MM.1S (cell line): ENCODE results near the gene TMCC1.

Experiments used
- DNase-seq: peaks from one replicate; pipeline ENCODE4 v3.0.0-alpha.2; 2015
- H2AFZ ChIP-seq: fragments of 300-600 bp; sonication (generic); 2 replicates; pipeline ENCODE4 v1.6.0; 2016; ENCODE audit warnings: antibody characterized with exemption, low read length
- H3F3A ChIP-seq: fragments of 300-600 bp; sonication (generic); 2 replicates; pipeline ENCODE4 v1.6.1; 2016; ENCODE audit warnings: mild to moderate bottlenecking, antibody characterized with exemption, low read length, moderate library complexity, mixed read lengths; ENCODE audit not compliant: insufficient read depth
- H3K27ac ChIP-seq: fragments of 300-600 bp; sonication (generic); 2 replicates; pipeline ENCODE4 v1.5.1; 2016; ENCODE audit warnings: mild to moderate bottlenecking, low read length
- H3K27me3 ChIP-seq: fragments of 300-600 bp; sonication (generic); replicated peaks from 2 replicates; pipeline ENCODE4 v1.6.0; 2016; ENCODE audit warnings: low read length; ENCODE audit not compliant: insufficient read depth
- H3K36me3 ChIP-seq: fragments of 300-600 bp; sonication (generic); replicated peaks from 2 replicates; pipeline ENCODE4 v1.6.1; 2016; ENCODE audit warnings: mild to moderate bottlenecking, low read length, mixed read lengths; ENCODE audit not compliant: insufficient read depth
- H3K4me1 ChIP-seq: fragments of 300-600 bp; sonication (generic); 2 replicates; pipeline ENCODE4 v1.6.1; 2016; ENCODE audit warnings: low read length, mixed read lengths
- H3K4me2 ChIP-seq: fragments of 300-600 bp; sonication (generic); 2 replicates; pipeline ENCODE4 v1.6.0; 2016; ENCODE audit warnings: low read depth, low read length
- H3K4me3 ChIP-seq: fragments of 300-600 bp; sonication (generic); 2 replicates; pipeline ENCODE4 v1.5.1; 2016; ENCODE audit warnings: low read length, mixed read lengths
- H3K79me2 ChIP-seq: fragments of 300-600 bp; sonication (generic); 2 replicates; pipeline ENCODE4 v1.6.1; 2016; ENCODE audit warnings: mixed run types, low read length, mixed read lengths
- H3K9ac ChIP-seq: fragments of 300-600 bp; sonication (generic); 2 replicates; pipeline ENCODE4 v1.6.1; 2016; ENCODE audit warnings: low read length, mixed read lengths
- H3K9me2 ChIP-seq: fragments of 300-600 bp; sonication (generic); replicated peaks from 2 replicates; pipeline ENCODE4 v1.6.1; 2016; ENCODE audit warnings: mild to moderate bottlenecking, low read length, mixed read lengths; ENCODE audit not compliant: insufficient read depth
- H3K9me3 ChIP-seq: fragments of 300-600 bp; sonication (generic); replicated peaks from 2 replicates; pipeline ENCODE4 v1.6.1; 2016; ENCODE audit warnings: mild to moderate bottlenecking, low read length, mixed read lengths; ENCODE audit not compliant: insufficient read depth
- H4K20me1 ChIP-seq: fragments of 300-600 bp; sonication (generic); 2 replicates; pipeline ENCODE4 v1.6.1; 2016; ENCODE audit warnings: mild to moderate bottlenecking, low read length, moderate library complexity, mixed read lengths; ENCODE audit not compliant: insufficient read depth
- CTCF ChIP-seq: fragments of 300-600 bp; sonication (generic); IDR thresholded peaks from 2 replicates; pipeline ENCODE4 v1.5.1; 2016; ENCODE audit warnings: antibody characterized with exemption, low read length, mixed read lengths
- EZH2 ChIP-seq: fragments of 300-600 bp; sonication (generic); optimal IDR thresholded peaks from 2 replicates; pipeline ENCODE3; 2017; ENCODE audit warnings: low read depth, mild to moderate bottlenecking, antibody characterized with exemption, low read length, mixed read lengths
- EZH2phosphoT487 ChIP-seq: fragments of 300-600 bp; sonication (generic); IDR thresholded peaks from 2 replicates; pipeline ENCODE4 v1.6.1; 2018; ENCODE audit warnings: antibody characterized with exemption, low read length

Gene TMCC1

GRCh38 chr3:129727707-129728106 is 165.8 kb downstream of the TMCC1 start:
- no peak overlapping the region for H3K4me2 ChIP-seq
- no peaks in the 10 kb centered on the region for H3F3A ChIP-seq
- no peak overlapping the region for H3K27ac ChIP-seq
- H3K36me3 ChIP-seq, result no peaks in the 10 kb centered on the region
- H4K20me1 ChIP-seq, result no peaks in the 10 kb centered on the region
- no peak for DNase-seq
- no peaks in the 10 kb centered on the region for H3K9me3 ChIP-seq
- H3K4me1 ChIP-seq, result no peaks in the 10 kb centered on the region
- H3K4me3 ChIP-seq, result no peak overlapping the region
- H3K9ac ChIP-seq, result no peak overlapping the region
- H3K79me2 ChIP-seq, result no peaks in the 10 kb centered on the region
- no peaks in the 10 kb centered on the region for H3K27me3 ChIP-seq
- TF ChIP-seq EZH2 (no peak), CTCF (no peak), EZH2phosphoT487 (no peak)
- H2AFZ ChIP-seq, result no peak overlapping the region
- no peaks in the 10 kb centered on the region for H3K9me2 ChIP-seq

DNA sequence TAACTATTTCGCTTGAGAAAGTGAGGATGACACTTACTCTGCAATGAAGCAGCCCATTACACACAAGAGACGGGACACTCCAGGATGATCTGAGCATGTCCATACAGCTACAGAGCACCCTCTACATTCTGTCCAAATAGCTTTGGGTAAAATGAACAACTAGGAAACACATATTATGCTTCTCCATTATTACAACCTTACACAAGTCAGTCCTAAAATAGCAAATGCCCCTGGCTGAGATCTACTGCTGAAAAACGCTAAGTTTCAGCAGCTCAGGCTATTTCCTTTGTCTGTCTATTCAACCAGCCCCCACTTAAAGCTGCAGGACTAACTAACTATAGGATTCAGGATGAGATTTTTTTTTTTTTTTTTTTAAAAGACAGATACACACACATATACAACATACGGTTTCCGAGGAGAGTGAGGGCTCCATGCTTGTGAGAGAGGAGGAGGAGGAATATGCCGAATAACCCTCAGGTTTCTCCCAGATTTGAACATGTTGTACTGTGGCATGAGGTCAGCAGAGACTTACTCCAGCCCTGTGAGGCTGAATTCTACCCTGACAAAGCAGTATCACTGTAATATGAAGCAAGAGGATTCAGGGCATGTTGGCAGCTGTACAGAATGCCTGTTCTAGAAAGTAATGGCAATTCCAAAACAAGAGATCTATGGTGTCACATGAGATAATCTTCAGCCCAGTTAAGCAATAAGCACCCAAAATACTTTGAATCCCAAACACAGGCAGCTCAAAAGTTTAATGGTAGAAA is 169.8 kb downstream of the TMCC1 start:
- Histone ChIP-seq H2AFZ (no peak overlapping the region), H3K27ac (no peak overlapping the region), H3K79me2 (no peaks in the 10 kb centered on the region), H4K20me1 (no peaks in the 10 kb centered on the region), H3K4me1 (no peaks in the 10 kb centered on the region), H3K4me2 (no peak overlapping the region), H3K9ac (no peak overlapping the region), H3F3A (no peaks in the 10 kb centered on the region), H3K36me3 (no peaks in the 10 kb centered on the region), H3K9me2 (no peaks in the 10 kb centered on the region), H3K27me3 (no peaks in the 10 kb centered on the region), H3K4me3 (no peak overlapping the region), H3K9me3 (no peaks in the 10 kb centered on the region)
- no peak for DNase-seq
- TF ChIP-seq EZH2 (no peak), CTCF (no peak), EZH2phosphoT487 (no peak)

- Histone ChIP-seq H3K79me2 (no peaks in the 10 kb centered on the region), H2AFZ (no peak overlapping the region), H3K4me2 (no peak overlapping the region), H3K4me1 (no peaks in the 10 kb centered on the region), H4K20me1 (no peaks in the 10 kb centered on the region), H3F3A (no peaks in the 10 kb centered on the region), H3K9me2 (no peaks in the 10 kb centered on the region), H3K4me3 (no peak overlapping the region), H3K27me3 (no peaks in the 10 kb centered on the region), H3K9ac (no peak overlapping the region), H3K9me3 (no peaks in the 10 kb centered on the region), H3K27ac (no peak overlapping the region), H3K36me3 (no peaks in the 10 kb centered on the region)
- TF ChIP-seq EZH2phosphoT487, result no peak
- no peak for TF ChIP-seq CTCF
- no peak for TF ChIP-seq EZH2
- DNase-seq, result no peak
Measured at GRCh38 chr3:129722527-129722926, 171.0 kb downstream of the TMCC1 start.
